Stimulated activated CD8-positive, alpha-beta memory T cell treated with anti-CD3 and anti-CD28 coated beads, Interleukin-4, amount 100 ng/mL, for 48 hours (primary cell): ENCODE measurements around the gene OLFM2.
"Not testable (repeated sequence)": the region's sequence is repeated elsewhere in the genome, so short reads cannot be mapped to it uniquely, and the experiment has no call there.

ENCODE experiments used
- DNase-seq: peaks from one replicate; pipeline ENCODE4 v3.0.0-alpha.2; 2020

OLFM2 gene

GRCh38 chr19:9857920-9858746, 78.2 kb downstream of the OLFM2 start:
- no peak for DNase-seq

DNA sequence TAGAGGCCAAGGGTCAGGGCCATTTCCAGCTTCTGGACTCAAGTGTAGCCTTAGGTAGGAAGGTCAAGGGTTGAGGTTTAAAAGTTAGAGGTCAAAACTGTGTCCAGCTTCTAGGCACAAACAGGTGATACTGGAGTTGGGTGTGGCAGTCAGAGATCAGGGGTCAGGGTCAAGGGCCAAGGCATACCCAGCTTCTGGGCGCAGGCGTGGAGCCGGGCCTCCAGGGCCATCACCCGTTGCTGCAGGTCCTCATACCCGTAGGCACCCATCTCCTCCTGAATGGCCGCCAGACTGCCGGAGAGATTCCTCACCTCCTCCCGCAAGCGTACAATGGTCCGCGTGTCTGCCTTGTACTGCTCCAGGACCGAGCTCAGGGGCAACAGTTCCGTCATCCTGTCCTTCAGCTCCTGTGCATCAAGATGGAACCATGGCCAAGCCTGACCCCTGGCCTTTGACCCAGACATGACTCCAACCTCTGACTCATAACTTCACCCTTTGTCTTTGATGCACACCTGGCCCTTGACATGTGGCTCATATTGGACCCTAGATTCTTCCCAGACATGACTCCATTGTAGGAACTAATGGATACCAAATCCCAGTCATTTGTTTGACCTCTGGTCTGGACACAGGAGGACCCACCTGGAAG, 79.1 kb downstream of the OLFM2 start:
- no peak for DNase-seq

GRCh38 chr19:9856609-9857008, 79.7 kb downstream of the OLFM2 start:
- no peak for DNase-seq

DNA sequence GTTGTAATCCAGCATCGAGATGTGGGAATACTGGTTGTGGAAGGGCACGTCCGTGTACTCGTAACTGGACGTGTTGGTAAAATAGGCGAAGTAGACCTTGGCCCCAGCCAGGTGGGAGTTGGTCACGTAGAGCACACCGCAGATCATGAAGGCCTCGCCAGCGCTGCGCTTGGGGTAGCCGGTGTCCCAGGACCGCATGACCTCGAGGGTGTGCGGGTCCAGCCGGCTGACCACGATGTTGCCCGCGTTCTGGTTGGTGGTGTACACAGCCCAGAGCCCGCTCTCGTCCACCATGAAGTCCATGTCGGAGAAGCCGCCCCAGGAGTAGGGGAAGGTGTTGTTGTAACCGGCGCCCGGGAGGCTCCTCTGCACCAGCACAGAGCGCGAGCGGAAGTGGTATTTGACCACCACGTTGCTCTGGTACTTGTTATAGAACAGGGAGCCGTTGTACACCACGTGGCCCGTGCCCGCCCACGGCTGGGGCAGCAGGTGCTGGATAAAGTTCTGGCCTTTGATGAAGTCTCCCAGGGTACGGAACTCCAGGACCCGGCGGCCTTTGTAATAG, 82.0 kb downstream of the OLFM2 start:
- no peak for DNase-seq

GRCh38 chr19:9850235-9850959, 85.9 kb downstream of the OLFM2 start:
- DNase-seq = no peak

DNA sequence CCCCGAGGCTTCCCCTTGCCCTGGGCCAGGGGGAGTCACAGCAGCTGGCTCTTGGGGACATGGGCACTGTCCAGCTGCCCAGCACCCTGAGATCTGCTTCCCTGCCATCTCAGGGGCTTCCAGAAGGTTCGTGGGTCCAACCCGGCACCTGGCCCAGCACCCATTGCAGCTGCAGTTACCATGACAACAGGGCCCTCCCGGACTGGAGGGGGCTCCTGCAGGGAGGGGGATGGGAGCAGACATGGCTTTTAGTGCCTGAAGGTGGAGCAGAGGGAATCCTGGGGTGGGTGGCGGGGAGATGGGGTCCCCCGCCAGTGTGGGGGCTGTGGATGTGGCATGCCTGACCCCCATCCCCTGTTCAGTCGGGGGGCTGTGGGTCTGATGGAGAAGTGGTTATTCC, 86.5 kb downstream of the OLFM2 start:
- DNase-seq = no peak

DNA sequence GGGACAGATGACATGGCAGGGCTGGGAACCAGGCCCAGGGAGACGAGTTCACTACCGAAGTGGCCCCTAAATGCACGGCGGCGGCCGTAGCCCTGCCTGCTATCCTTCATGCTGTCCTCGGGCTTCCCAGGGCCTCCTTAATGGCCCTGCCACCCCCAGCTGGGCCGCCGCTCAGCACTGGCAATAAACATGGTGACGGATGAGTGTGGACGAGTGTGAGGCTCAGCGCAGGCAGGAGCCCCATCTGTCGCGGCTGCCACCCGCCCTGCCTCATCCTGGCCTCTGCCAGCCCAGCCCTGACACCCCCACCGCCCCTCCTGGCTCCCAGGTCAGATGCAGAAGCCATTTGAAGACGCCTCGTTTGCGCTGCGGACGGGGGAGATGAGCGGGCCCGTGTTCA, 87.6 kb downstream of the OLFM2 start:
- DNase-seq = no peak

DNA sequence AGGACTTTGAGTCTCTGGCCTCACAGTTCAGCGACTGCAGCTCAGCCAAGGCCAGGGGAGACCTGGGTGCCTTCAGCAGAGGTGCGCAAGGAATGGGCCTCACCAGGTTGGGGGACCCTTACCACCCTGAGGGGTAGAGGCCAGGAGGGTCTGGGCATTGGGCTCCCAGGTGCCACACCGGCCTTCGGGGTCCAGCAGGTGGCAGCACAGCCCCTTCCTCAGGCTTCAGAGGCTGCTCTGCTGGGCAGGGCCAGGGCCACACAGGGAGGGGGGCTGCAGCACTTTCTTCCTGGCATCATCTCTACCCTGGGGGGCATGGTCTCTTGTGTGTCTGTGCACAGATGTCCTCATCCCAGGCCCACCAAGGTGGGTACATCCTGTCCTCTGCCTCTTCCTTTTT, 88.3 kb downstream of the OLFM2 start:
- peak; percentile 52 for DNase-seq

- DNase-seq = peak; percentile 74
Measured at GRCh38 chr19:9847087-9847671, 89.1 kb downstream of the OLFM2 start.

DNA sequence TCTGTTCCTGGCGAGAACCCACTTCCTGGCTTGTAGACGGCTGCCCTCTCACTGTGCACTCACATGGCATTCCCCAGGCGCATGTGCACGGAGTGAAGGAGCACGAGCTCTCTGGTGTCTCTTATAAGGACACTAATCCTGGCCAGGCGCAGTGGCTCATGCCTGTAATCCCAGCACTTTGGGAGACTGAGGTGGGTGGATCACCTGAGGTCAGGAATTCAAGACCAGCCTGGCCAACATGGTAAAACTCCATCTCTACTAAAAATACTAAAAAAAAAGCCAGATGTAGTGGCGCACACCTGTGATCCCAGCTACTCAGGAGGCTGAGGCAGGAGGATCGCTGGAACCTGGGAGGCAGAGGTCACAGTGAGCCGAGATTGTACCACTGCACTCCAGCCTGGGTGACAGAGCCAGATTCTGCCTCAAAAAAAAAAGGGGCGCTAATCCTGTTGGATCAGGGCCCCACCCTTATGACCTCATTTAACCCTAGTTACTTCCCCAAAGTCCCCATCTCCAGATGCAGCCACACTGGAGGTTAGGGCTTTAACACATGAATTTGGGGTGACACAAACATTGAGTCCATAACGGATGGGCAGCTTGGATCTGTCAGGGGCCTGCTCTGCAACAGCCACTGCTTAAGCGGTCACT, 92.6 kb downstream of the OLFM2 start:
- not testable (repeated sequence) for DNase-seq

DNA sequence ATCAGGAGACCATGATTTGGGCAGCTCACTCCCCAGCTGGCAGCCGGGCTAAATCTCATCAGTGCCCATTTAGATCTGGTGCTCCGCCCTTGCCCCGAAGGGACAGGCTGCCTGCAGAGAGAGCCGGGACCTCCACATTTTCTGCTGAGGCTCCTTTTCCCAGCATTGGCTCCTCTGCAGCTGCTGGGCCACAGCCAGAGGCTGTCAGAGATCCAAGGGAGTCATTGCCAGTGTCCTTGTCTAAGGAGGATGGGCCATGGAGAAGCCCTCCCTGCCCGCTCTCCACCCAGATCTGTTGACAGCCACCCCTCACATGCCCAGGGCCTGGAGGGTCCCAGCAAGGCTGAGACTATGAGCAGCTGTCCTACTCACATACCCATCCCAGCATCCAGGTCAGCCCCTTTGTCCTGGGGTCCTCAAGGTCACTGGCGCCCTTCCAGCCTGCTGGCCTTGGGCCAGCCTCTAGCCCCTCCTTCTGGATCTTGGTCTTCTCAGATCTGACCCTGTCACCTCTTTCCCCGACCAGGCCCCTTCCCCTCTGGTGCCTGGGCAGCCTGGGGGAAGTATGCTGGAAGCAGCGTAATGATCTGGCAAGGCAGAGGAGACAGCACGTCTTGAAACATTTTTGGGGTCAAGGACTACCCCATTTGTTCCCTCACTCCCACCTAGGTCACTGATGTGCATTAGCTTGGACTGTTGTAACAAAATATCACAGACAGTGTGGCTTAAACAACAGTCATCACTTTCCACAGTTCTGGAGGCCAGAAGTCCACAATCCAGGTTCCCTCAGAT, 93.3 kb downstream of the OLFM2 start:
- no peak for DNase-seq

DNA sequence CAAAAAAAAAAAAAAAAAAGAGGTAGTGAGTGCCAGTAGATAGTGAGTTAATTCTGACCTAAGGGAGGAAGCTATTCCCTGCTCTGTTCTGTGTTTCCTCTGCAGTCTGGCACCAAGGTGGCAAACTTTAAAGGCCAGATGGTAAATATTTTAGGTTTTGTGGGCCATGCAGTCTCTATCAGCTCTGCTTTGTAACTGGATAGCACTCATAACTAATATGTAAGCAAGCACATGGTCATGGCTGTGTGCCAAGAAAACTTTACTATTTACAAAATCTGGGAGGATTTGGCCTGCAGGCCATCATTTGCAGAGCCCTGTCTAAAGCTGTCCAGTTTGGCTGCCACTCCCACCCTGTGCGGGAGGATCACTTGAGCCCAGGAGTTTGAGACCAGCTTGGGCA, 96.9 kb downstream of the OLFM2 start:
- DNase-seq = no peak

- no peak for DNase-seq
Measured at GRCh38 chr19:9838324-9838723, 98.0 kb downstream of the OLFM2 start.

GRCh38 chr19:9836021-9836420, 100.3 kb downstream of the OLFM2 start:
- no peak for DNase-seq

GRCh38 chr19:9835507-9835949, 100.8 kb downstream of the OLFM2 start:
- DNase-seq = no peak

GRCh38 chr19:9834726-9835506, 101.4 kb downstream of the OLFM2 start, which contains the start of gene PIN1:
PIN1 (plus strand) TSS chr19:9835318; CDS start chr19:9835345, 27 bp downstream.
- peak; percentile 99 for DNase-seq

- no peak for DNase-seq
Measured at GRCh38 chr19:9834307-9834725, 102.0 kb downstream of the OLFM2 start.

DNA sequence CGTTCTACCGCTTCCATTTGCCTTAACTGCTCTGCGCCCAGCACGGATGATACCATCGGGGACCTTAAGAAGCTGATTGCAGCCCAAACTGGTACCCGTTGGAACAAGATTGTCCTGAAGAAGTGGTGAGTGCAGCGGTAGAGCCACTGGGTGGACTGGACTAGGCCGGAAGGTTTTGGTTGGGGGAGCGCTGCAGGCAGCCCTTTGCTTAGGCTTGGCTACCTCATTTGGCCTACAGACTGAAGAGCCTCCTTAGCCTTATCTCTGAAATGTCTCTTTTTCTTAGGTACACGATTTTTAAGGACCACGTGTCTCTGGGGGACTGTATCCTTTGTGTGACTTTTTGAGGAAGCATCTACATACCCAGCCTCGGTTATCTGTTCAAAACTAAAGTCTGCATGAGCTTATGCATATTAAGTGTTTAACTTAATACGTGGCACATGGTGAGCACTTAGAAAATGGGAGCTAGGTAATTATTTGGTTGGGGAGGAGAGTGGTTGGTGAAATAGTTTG, 107.7 kb downstream of the OLFM2 start:
- no peak for DNase-seq

DNA sequence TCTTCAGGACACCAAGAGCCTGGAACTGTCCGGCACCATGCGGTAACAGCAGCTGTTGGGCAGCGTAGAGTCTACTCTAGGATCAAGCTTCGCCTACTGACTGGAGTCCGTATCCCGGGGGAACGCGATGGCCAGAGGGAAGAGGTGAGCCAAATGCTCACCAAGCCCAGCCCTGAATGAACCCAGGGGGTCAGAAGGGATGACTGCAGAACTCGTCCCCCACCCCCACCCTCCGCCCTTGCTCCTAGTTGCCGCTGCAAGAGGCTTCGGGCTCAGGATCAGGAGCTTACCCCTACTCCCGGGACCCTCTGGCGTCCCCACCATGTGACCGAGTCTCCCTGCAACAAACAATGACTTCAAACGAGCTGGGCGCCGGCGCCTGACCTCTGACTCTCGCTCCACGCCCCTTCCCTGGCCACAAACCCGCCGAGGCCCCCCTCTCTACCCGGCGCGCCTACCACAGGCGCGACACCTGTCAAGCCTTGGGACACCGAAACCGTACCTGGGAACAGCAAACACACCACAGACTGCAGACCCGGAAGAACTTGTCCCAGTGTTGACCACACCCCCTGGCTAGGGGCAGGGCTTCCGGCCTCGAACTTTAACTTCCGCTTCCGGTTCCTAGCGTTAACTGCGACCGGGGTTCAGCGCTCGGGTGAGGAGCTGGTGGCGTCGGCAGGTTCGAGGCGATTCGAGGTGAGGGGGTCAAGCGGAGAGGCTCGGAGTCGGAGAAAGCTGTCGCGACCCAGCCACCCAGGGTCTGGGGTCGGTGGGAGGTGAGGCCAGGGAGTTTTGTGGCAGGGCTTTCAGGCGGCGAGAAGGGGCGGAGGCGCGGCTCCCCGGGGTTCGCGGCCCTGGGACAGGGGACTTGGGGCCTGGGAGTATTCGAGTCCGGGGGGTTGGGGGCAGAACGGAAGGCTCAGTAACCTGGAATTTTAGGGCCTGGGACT, 108.8 kb downstream of the OLFM2 start, which contains the start of gene UBL5:
Gene UBL5, plus strand, starts transcription at position 630 of the 950 bp plus-strand sequence. CDS start 420 bp downstream, outside the sequence.
- DNase-seq = peak; percentile 92
